HepG2 (cell line): Measurements from ENCODE around the gene BSND. TPM values are rescaled to one million over a fixed set of nuclear protein-coding genes. Genes with fewer than 3 reads are reported as not detected.

Experiments
- ATAC-seq: fragments of 200-7000 bp; cut with Tn5 transposase; 3 replicates; pipeline ENCODE4 v1.9.1; 2020; ENCODE audit warnings: mild to moderate bottlenecking, moderate library complexity
- BruUV-seq: library from RNA; stranded (reverse); fragments of 400-500 nt; replicated peaks from 2 replicates; lab custom pipeline; 2021; lab: Mats Ljungman, UMichigan
- CTCF ChIA-PET: fragments of 300-600 bp; formaldehyde crosslinking; extraction: SDS; loops from one replicate; lab custom pipeline; 2021; ENCODE audit warnings: low total read pairs, inconsistent platforms, low intra/inter-chr PET ratio; lab: Yijun Ruan, JAX
- POLR2A ChIA-PET: fragments of 350-600 bp; sonication (Branson Sonifier 250); formaldehyde crosslinking; loops from one replicate; lab custom pipeline; 2020; ENCODE audit warnings: antibody characterized with exemption, inconsistent platforms; lab: Yijun Ruan, JAX
- DNase-seq: peaks from one replicate; pipeline ENCODE4 v3.0.0-alpha.2; 2015; ENCODE audit warnings: low spot score
- FAIRE-seq: peaks from 3 replicates; lab custom pipeline; 2011; peaks lifted over from hg19 to GRCh38; lab: Jason Lieb, UNC
- H2AFZ ChIP-seq: one replicate; pipeline ENCODE4 v1.6.1; 2011; ENCODE audit warnings: low read length, inconsistent platforms
- H3K27ac ChIP-seq: fragments of 300-600 bp; 3 replicates; pipeline ENCODE4 v1.8.0; 2011; ENCODE audit warnings: mixed run types, mild to moderate bottlenecking, mixed read lengths, low read length, inconsistent platforms; ENCODE audit not compliant: insufficient read depth; ENCODE audit errors: extremely low read length
- H3K27me3 ChIP-seq, 2 experiments: fragments of 200-600 bp in 1 of 2; 2 replicates in 1 of 2; 3 replicates in 1 of 2; pipeline versions ENCODE4 v1.6.0 to v1.8.0; 2011; ENCODE audit warnings: low read length in 2 of 2, mild to moderate bottlenecking in 2 of 2, moderate library complexity in 2 of 2, inconsistent platforms in 1 of 2; ENCODE audit not compliant: insufficient read depth in 2 of 2, control insufficient read depth in 1 of 2
- H3K36me3 ChIP-seq, 2 experiments: fragments of 200-600 bp in 1 of 2; replicated peaks in 1 of 2; 2 replicates in 1 of 2; 3 replicates in 1 of 2; pipeline versions ENCODE4 v1.5.1 to v1.8.0; 2011; ENCODE audit warnings: low read length in 2 of 2, inconsistent platforms in 1 of 2; ENCODE audit not compliant: insufficient read depth in 2 of 2, control insufficient read depth in 1 of 2
- H3K4me1 ChIP-seq: 2 replicates; pipeline ENCODE4 v1.5.1; 2012; ENCODE audit warnings: low read length, inconsistent platforms; ENCODE audit not compliant: insufficient read depth
- H3K4me2 ChIP-seq: 2 replicates; pipeline ENCODE4 v1.6.0; 2011; ENCODE audit warnings: low read depth, low read length, inconsistent platforms
- H3K4me3 ChIP-seq, 3 experiments: fragments of 200-600 bp in 1 of 3; sonication (generic), shearing (Covaris generic) in 1 of 3; replicated peaks in 1 of 3; 2 replicates each; pipeline ENCODE4 v1.5.1; 2011 to 2016; ENCODE audit warnings: low read length in 3 of 3, inconsistent platforms in 2 of 3, low read depth in 2 of 3, mild to moderate bottlenecking in 2 of 3, control low read depth in 1 of 3, mixed read lengths in 1 of 3; ENCODE audit not compliant: insufficient read depth in 1 of 3
- H3K79me2 ChIP-seq: one replicate; pipeline ENCODE4 v1.6.1; 2011; ENCODE audit warnings: low read length, inconsistent platforms; ENCODE audit not compliant: insufficient read depth
- H3K9ac ChIP-seq: 2 replicates; pipeline ENCODE4 v1.6.0; 2011; ENCODE audit warnings: mild to moderate bottlenecking, low read depth, low read length, inconsistent platforms; ENCODE audit not compliant: insufficient read depth
- H3K9me3 ChIP-seq: 2 replicates; pipeline ENCODE4 v1.5.1; 2012; ENCODE audit warnings: mild to moderate bottlenecking, low read length
- H4K20me1 ChIP-seq: 2 replicates; pipeline ENCODE4 v1.6.0; 2011; ENCODE audit warnings: inconsistent platforms, mild to moderate bottlenecking, low read length, moderate library complexity; ENCODE audit not compliant: insufficient read depth
- HNRNPL ChIP-seq: fragments of 200-400 bp; formaldehyde crosslinking; IDR thresholded peaks from 2 replicates; pipeline ENCODE4 v1.6.1; 2017; ENCODE audit warnings: mild to moderate bottlenecking, low read depth, low read length
- KLF16 ChIP-seq, 2 experiments: sonication (generic) in 1 of 2; formaldehyde crosslinking in 1 of 2; IDR thresholded peaks; 2 replicates each; pipeline versions ENCODE4 v1.6.1 to v1.8.0; 2016 to 2023; ENCODE audit warnings: missing genetic modification reagents in 2 of 2, missing compliant biosample characterization in 1 of 2
- MXD4 ChIP-seq: IDR thresholded peaks from 2 replicates; pipeline ENCODE4 v1.6.1; 2016; ENCODE audit warnings: mild to moderate bottlenecking, missing biosample characterization, missing genetic modification reagents
- SIN3A ChIP-seq: IDR thresholded peaks from 2 replicates; pipeline ENCODE4 v1.6.1; 2011; ENCODE audit warnings: low read depth, mild to moderate bottlenecking, control low read depth, low read length, borderline replicate concordance
- ZMYM3 ChIP-seq: sonication (generic); formaldehyde crosslinking; IDR thresholded peaks from 2 replicates; pipeline ENCODE4 v1.5.1; 2020; ENCODE audit warnings: mild to moderate bottlenecking, missing genetic modification reagents
- ZNF629 ChIP-seq: sonication (generic); formaldehyde crosslinking; conservative IDR thresholded peaks from 2 replicates; pipeline ENCODE4 v1.5.0; 2020; ENCODE audit warnings: missing genetic modification reagents
- ZNF83 ChIP-seq: sonication (generic); formaldehyde crosslinking; IDR thresholded peaks from 2 replicates; pipeline ENCODE4 v1.4.0; 2020; ENCODE audit warnings: missing genetic modification reagents, mild to moderate bottlenecking, borderline replicate concordance
- WGBS: methylation state at CpG from one replicate; pipeline ENCODE4 v1.1.6; 2017; ENCODE audit warnings: low lambda C conversion rate; 5-methylcytosine and 5-hydroxymethylcytosine counted together
- in situ Hi-C: cut with HindIII; loops from 2 replicates; pipeline ENCODE4 v1.10.0; 2017; ENCODE audit warnings: low pct_unique_long_range_greater_than_20kb; ENCODE audit not compliant: extremely low pct_ligation_motif_present
- intact Hi-C: fragments of 100-400 bp; cut with micrococcal nuclease; formaldehyde crosslinking; loops from one replicate; pipeline ENCODE4 v1.10.0; 2022; ENCODE audit not compliant: unreplicated experiment
- polyA plus RNA-seq, 8 experiments: library from polyadenylated mRNA; depleted of rRNA in 3 of 8; stranded (reverse) in 7 of 8; unstranded in 1 of 8; fragments of >200 nt; fragmentation: Illumina TruSeq in 4 of 8; extraction: Trizol in 4 of 8; gene quantifications; 2 replicates each; pipeline versions ENCODE4 v1.2.1 to v1.2.3, GENCODE V29; 2011 to 2016; ENCODE audit warnings: low read depth in 4 of 8, missing spikeins in 1 of 8, mixed read lengths in 1 of 8; ENCODE audit not compliant: insufficient read depth in 1 of 8
- total RNA-seq, 5 experiments: library from RNA; depleted of rRNA; stranded (reverse); fragments of >200 nt; fragmentation: Illumina TruSeq; extraction: Trizol; gene quantifications; 2 replicates each; pipeline ENCODE4 v1.2.3, GENCODE V29; 2016; ENCODE audit warnings: low read depth in 1 of 5

The BSND gene
- total and polyA plus RNA-seq, 2 of the 13 experiments (the other 11 are each of a cell fraction or from before 2014, with no cell fraction given), result not detected

- no peak overlapping the region for H3K4me2 ChIP-seq
- peaks cover 2 to 32% of the 10 kb centered on the region in 2 experiments; a peak in 4 of 5 replicates for H3K27me3 ChIP-seq
- TF ChIP-seq MXD4 (no peak), ZNF83 (CRISPR knock-in tag) (no peak), ZMYM3 (CRISPR knock-in tag) (0 out of 2 replicates have a peak, but pooled peaks have one; percentile 19), ZNF629 (CRISPR knock-in tag) (peak; percentile 65)
- no peak overlapping the region for H2AFZ ChIP-seq
- peaks cover under 1% of the 10 kb centered on the region; the same call in 1 of the 2 replicates for H3K4me1 ChIP-seq
- no peak overlapping the region for H3K27ac ChIP-seq
- ATAC-seq, result no peak
- 35% methylated on average over 4 of the region's 4 CpGs for WGBS
- no peaks in the 10 kb centered on the region for H3K9me3 ChIP-seq
- POLR2A ChIA-PET, result no interaction called here
- BruUV-seq, result no TSS peak
- H3K79me2 ChIP-seq, result no peaks in the 10 kb centered on the region
- no peak overlapping the region for H3K9ac ChIP-seq
- DNase-seq, result no peak
- intact Hi-C loops (no loop called here), in situ Hi-C loops (no loop called here)
- no peak for FAIRE-seq
- H3K4me3 ChIP-seq, result no peak overlapping the region
- no peaks in the 10 kb centered on the region for H3K36me3 ChIP-seq
- H4K20me1 ChIP-seq, result no peaks in the 10 kb centered on the region
- CTCF ChIA-PET, result no interaction called here
These were observed 9.8 kb upstream of the BSND start for GRCh38 chr1:54988975-54989374.

GRCh38 chr1:54989473-54989872 is 9.3 kb upstream of the BSND start:
- Histone ChIP-seq H3K79me2 (no peaks in the 10 kb centered on the region), H3K27me3 (peaks cover 2 to 27% of the 10 kb centered on the region in 2 experiments; a peak in 4 of 5 replicates), H3K4me2 (no peak overlapping the region), H3K9me3 (no peaks in the 10 kb centered on the region), H3K9ac (no peak overlapping the region), H3K27ac (no peak overlapping the region), H3K4me3 (no peak overlapping the region), H2AFZ (no peak overlapping the region), H3K4me1 (peaks cover 6% of the 10 kb centered on the region; the same call in 1 of the 2 replicates), H4K20me1 (no peaks in the 10 kb centered on the region), H3K36me3 (no peaks in the 10 kb centered on the region)
- POLR2A ChIA-PET, result no interaction called here
- ATAC-seq, result no peak
- no TSS peak for BruUV-seq
- CTCF ChIA-PET, result no interaction called here
- FAIRE-seq, result no peak
- no peak for TF ChIP-seq SIN3A
- 0 out of 2 replicates have a peak, but pooled peaks have one; percentile 36 for TF ChIP-seq HNRNPL
- TF ChIP-seq KLF16 (CRISPR knock-in tag; IDR thresholded peaks at IDR 0.05), result no peak
- DNase-seq, result no peak
- intact Hi-C loops, result no loop called here
- WGBS, result 13% methylated on average over 4 of the region's 8 CpGs
- in situ Hi-C loops, result no loop called here
